Smooth muscle cell (in vitro differentiated cells): ENCODE data around the gene LILRB5. TPM values are rescaled to one million over a fixed set of nuclear protein-coding genes. Genes with fewer than 3 reads are reported as not detected.
"Not testable (repeated sequence)": the region's sequence is repeated elsewhere in the genome, so short reads cannot be mapped to it uniquely, and the experiment has no call there.

ENCODE experiments used
- DNase-seq: peaks from one replicate; lab custom pipeline; 2025; ENCODE audit not compliant: unreplicated experiment; lab: John Stamatoyannopoulos, UW
- H2AFZ ChIP-seq: fragments of 200-600 bp; sonication (generic); 2 replicates; pipeline ENCODE4 v1.6.0; 2016; ENCODE audit warnings: antibody characterized with exemption, low read depth, mild to moderate bottlenecking
- H3F3A ChIP-seq: fragments of 200-600 bp; sonication (generic); 2 replicates; pipeline ENCODE4 v1.6.0; 2017; ENCODE audit warnings: antibody characterized with exemption, low read depth
- H3K27ac ChIP-seq: fragments of 200-600 bp; sonication (generic); 2 replicates; pipeline ENCODE4 v1.5.1; 2016; ENCODE audit warnings: low read depth, mild to moderate bottlenecking
- H3K27me3 ChIP-seq: fragments of 200-600 bp; sonication (generic); 2 replicates; pipeline ENCODE4 v1.6.1; 2016; ENCODE audit warnings: low read depth, mild to moderate bottlenecking
- H3K36me3 ChIP-seq: fragments of 200-600 bp; sonication (generic); 2 replicates; pipeline ENCODE4 v1.5.1; 2016; ENCODE audit warnings: low read depth
- H3K4me1 ChIP-seq: fragments of 200-600 bp; sonication (generic); 2 replicates; pipeline ENCODE4 v1.5.1; 2016; ENCODE audit warnings: low read depth
- H3K4me2 ChIP-seq: fragments of 200-600 bp; sonication (generic); 2 replicates; pipeline ENCODE4 v1.6.0; 2016; ENCODE audit warnings: mild to moderate bottlenecking
- H3K4me3 ChIP-seq: fragments of 200-600 bp; sonication (generic); 2 replicates; pipeline ENCODE4 v1.5.1; 2016; ENCODE audit warnings: mild to moderate bottlenecking
- H3K79me2 ChIP-seq: fragments of 200-600 bp; sonication (generic); 2 replicates; pipeline ENCODE4 v1.6.0; 2016; ENCODE audit warnings: low read depth, mild to moderate bottlenecking
- H3K9ac ChIP-seq: fragments of 200-600 bp; sonication (generic); 2 replicates; pipeline ENCODE4 v1.6.0; 2016; ENCODE audit warnings: low read depth
- H3K9me3 ChIP-seq: fragments of 200-600 bp; sonication (generic); replicated peaks from 2 replicates; pipeline ENCODE4 v1.5.1; 2016; ENCODE audit warnings: low read depth
- H4K20me1 ChIP-seq: fragments of 200-600 bp; sonication (generic); 2 replicates; pipeline ENCODE4 v1.6.0; 2016; ENCODE audit warnings: low read depth
- WGBS: methylation state at CpG from one replicate; pipeline ENCODE4 v1.1.7; 2016; ENCODE audit warnings: low lambda C conversion rate; 5-methylcytosine and 5-hydroxymethylcytosine counted together
- polyA plus RNA-seq: library from polyadenylated mRNA; unstranded; fragments of >200 nt; fragmentation: Nextera tagmentation; extraction: Ambion mirVana; gene quantifications from 2 replicates; pipeline ENCODE4 v1.2.1, GENCODE V29; 2016
- total RNA-seq: library from RNA; depleted of rRNA; stranded (reverse); fragments of >200 nt; gene quantifications from 2 replicates; pipeline ENCODE4 v1.2.3, GENCODE V29; 2014
- TF ChIP-seq, protein P1 (sequence below): fragments of 200-600 bp; sonication (generic); IDR thresholded peaks from 2 replicates; pipeline ENCODE4 v1.5.1; 2017; ENCODE audit warnings: borderline replicate concordance, mild to moderate bottlenecking, antibody characterized with exemption; ENCODE audit not compliant: insufficient read depth, poor library complexity, severe bottlenecking

Gene LILRB5
- total and polyA plus RNA-seq, 2 experiments from 2014 or later: not detected

DNA sequence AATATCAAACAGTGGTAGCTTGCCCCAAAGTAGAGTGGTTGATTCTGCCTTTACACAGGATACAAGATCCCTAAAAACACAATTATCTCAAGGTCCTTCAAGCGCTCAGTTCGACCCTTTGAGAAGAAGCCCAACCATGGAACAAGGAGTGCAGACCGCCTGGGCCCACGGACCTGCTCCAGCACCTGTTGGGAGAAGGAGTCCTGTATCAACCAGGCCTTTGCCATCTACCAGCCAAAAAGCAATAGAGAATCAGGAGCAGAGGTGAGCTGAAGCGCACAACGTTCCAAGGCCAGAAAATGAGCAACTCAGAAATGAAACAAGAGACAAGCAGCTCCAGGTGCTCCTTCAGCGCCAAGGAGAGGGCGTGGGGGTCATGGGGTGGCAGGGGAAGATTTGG, 27.9 kb downstream of the LILRB5 start:
- Histone ChIP-seq H2AFZ (no peak overlapping the region), H3K4me1 (no peaks in the 10 kb centered on the region), H4K20me1 (no peaks in the 10 kb centered on the region), H3F3A (no peaks in the 10 kb centered on the region), H3K79me2 (no peaks in the 10 kb centered on the region), H3K9me3 (no peaks in the 10 kb centered on the region), H3K27me3 (peaks cover 7% of the 10 kb centered on the region), H3K9ac (no peak overlapping the region), H3K27ac (no peak overlapping the region), H3K4me3 (no peak overlapping the region), H3K4me2 (no peak overlapping the region), H3K36me3 (no peaks in the 10 kb centered on the region)
- TF ChIP-seq, protein P1, sequence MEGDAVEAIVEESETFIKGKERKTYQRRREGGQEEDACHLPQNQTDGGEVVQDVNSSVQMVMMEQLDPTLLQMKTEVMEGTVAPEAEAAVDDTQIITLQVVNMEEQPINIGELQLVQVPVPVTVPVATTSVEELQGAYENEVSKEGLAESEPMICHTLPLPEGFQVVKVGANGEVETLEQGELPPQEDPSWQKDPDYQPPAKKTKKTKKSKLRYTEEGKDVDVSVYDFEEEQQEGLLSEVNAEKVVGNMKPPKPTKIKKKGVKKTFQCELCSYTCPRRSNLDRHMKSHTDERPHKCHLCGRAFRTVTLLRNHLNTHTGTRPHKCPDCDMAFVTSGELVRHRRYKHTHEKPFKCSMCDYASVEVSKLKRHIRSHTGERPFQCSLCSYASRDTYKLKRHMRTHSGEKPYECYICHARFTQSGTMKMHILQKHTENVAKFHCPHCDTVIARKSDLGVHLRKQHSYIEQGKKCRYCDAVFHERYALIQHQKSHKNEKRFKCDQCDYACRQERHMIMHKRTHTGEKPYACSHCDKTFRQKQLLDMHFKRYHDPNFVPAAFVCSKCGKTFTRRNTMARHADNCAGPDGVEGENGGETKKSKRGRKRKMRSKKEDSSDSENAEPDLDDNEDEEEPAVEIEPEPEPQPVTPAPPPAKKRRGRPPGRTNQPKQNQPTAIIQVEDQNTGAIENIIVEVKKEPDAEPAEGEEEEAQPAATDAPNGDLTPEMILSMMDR: no peak
- WGBS: 89% methylated on average over 8 of the region's 8 CpGs
- no peak for DNase-seq

DNA sequence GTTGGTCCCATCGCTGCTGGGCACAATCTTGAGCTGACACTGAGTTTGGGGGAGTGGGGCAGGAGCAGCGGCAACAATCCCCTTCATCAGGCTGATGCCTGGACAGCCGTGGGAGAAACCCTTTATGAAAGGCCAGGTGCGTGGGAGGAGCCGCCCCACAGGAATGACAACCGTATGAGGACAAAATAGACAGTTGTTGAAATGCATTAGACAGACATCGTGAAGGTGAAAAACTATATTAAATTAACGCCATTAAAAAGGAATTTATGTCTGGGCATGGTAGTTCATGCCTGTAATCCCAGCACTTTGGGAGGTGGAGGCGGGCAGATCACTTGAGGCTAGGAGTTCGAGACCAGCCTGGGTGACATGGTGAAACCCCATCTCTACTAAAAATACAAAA, 32.5 kb downstream of the LILRB5 start:
- H3K4me2 ChIP-seq, DNase-seq, H3K9me3 ChIP-seq, H3K27me3 ChIP-seq, H3K9ac ChIP-seq, H3K27ac ChIP-seq, H3K4me1 ChIP-seq, H3K79me2 ChIP-seq, H2AFZ ChIP-seq, H3F3A ChIP-seq, H4K20me1 ChIP-seq, H3K4me3 ChIP-seq, H3K36me3 ChIP-seq: not testable (repeated sequence)
- 89% methylated on average over 10 of the region's 10 CpGs for WGBS

GRCh38 chr19:54223937-54224281, 33.2 kb downstream of the LILRB5 start:
- not testable (repeated sequence) for H3K27ac ChIP-seq, H3K4me2 ChIP-seq, H3K79me2 ChIP-seq, H3F3A ChIP-seq, H3K9me3 ChIP-seq, H3K4me1 ChIP-seq, DNase-seq, H2AFZ ChIP-seq, H3K27me3 ChIP-seq, H4K20me1 ChIP-seq, H3K4me3 ChIP-seq, H3K9ac ChIP-seq, H3K36me3 ChIP-seq
- WGBS: 92% methylated on average over 5 of the region's 5 CpGs

DNA sequence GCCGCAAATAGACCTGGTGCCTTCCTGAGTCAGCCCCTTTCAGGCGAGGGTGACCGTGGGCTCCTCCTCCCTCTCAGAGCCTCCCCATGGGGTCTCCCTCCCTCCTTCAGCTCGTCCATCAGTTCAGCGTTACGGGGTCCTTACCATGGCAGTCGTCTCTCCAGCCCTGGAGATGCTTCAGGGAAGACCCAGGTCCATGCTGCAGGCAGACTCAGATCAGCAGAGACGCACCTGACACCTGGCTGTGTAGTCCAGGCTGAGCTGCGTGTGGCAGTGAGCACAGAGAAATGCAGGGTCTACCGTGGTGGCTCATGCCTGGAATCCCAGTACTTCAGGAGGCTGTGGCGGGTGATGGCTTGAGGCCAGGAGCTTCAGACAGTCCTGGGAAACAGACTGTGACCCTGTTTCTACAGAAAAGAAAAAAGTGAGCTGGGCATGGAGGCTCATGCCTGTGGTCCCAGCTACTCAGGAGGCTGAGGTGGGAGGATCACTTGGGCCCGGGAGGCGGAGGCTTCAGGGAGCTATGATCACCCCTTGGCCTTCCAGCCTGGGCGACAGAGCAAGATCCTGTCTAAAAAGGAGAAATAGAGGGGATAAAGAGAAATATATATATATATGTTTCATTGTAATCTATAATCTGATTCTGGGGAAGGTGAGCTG, 33.7 kb downstream of the LILRB5 start:
- not testable (repeated sequence) for H3F3A ChIP-seq, H3K9me3 ChIP-seq, H2AFZ ChIP-seq, H3K79me2 ChIP-seq, H3K4me2 ChIP-seq, H3K9ac ChIP-seq, H4K20me1 ChIP-seq, H3K27ac ChIP-seq, H3K27me3 ChIP-seq, DNase-seq, H3K4me1 ChIP-seq, H3K4me3 ChIP-seq, H3K36me3 ChIP-seq
- WGBS: 75% methylated on average over 14 of the region's 14 CpGs

DNA sequence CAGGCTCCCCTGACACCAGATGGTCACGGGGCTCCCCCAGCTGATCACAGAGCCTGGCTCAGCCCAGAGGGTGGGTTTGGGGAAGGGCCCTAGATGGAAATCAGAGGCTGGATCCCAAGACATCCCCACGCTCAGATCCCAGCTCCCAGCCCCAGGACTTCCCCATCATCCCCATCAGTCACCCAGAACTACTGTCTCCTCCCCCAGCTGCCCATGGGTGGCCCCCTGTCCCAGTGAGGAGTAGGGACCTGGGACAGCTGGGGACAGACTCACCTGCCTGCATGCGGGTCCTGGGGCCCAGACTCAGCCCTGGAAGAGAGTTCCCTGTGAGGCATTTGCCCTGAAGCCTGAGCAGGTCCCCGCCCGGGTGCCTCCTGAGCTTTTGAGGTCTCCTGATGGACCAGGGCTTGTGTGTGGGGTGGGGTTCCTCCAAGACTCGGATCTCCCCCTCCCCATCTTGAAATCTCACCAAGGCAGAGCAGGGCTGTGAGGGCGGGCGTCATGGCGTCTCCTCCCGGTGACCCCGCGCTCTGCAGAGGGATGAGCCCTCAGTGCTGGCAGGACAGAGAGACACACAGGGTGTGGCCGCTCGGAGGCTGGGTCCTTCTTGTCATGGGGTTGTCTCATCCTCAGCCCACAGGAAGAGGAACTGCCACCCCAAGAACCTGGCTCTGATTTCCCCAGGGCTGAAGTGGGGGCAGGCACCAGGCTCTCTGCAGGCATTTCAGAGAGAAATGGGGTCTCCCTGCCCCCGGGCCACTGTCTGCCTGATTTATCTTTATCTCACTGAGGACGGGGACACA, 34.4 kb downstream of the LILRB5 start, which contains the start of gene LILRB3:
LILRB3 (minus strand) TSS at position 534 of the 803 bp plus-strand sequence; CDS start at position 503, 31 bp downstream.
- H3K4me3 ChIP-seq, H3K4me2 ChIP-seq, H3K27me3 ChIP-seq, H3K9ac ChIP-seq, H2AFZ ChIP-seq, H3K36me3 ChIP-seq, H3K27ac ChIP-seq, H3K9me3 ChIP-seq, H3K4me1 ChIP-seq, H4K20me1 ChIP-seq, H3K79me2 ChIP-seq, H3F3A ChIP-seq, DNase-seq: not testable (repeated sequence)
- WGBS: 87% methylated on average over 16 of the region's 16 CpGs

DNA sequence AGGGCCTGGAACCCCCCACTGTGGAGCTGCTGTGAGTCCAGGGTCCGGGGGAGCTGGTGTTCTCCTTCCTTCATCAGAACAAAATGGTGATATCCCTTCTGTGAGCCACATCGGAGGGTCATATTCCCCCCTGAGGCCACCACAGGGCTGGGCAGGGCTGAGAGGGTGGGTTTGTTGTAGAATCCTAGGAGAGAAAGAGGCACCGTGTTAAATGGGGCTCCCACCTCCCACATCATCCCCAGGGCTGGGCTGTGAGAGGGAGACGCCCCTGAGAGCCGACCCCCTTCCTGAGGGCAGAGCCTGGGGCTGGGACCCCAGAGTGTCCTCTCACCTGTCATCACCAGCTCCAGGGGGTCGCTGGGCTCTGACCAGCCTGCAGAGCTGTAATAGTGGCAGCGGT, 35.1 kb downstream of the LILRB5 start:
- H4K20me1 ChIP-seq, H3K4me2 ChIP-seq, H3K27ac ChIP-seq, H3K36me3 ChIP-seq, H2AFZ ChIP-seq, H3K4me1 ChIP-seq, H3K4me3 ChIP-seq, H3K27me3 ChIP-seq, H3K79me2 ChIP-seq, H3K9me3 ChIP-seq, H3F3A ChIP-seq, DNase-seq, H3K9ac ChIP-seq: not testable (repeated sequence)
- WGBS: 92% methylated on average over 7 of the region's 7 CpGs

DNA sequence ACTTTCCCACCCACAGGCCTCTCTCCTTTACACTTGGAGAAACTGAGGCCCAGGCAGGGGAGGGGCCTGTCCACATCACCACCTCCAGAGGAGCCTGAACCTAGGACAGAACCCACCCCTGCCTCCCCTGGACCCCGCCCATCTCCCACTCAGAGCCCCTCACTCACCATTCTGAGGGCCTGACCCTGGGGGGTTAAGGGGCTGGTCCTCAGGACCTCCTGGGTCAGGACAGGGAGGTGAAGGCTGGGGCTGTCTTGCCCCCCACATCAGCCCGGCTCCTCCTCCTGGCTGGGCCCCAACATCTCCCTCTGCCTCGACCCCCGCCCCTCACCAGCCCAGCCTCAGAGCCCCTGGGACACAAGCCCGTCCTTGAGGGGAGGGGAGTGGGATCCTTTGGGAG, 37.4 kb downstream of the LILRB5 start:
- not testable (repeated sequence) for H3K4me3 ChIP-seq, H3K9me3 ChIP-seq, H2AFZ ChIP-seq, H3K36me3 ChIP-seq, H3K27ac ChIP-seq, H3K79me2 ChIP-seq, H3K27me3 ChIP-seq, DNase-seq, H3F3A ChIP-seq, H3K4me1 ChIP-seq, H3K4me2 ChIP-seq, H3K9ac ChIP-seq
- H4K20me1 ChIP-seq: peaks cover 17% of the 10 kb centered on the region
- WGBS: 100% methylated on average over 1 of the region's 5 CpGs
